Left ventricle myocardium inferior (tissue), 1 donor: ENCODE data around the gene ADAMTS7. TPM values are rescaled to one million over a fixed set of nuclear protein-coding genes. Genes with fewer than 3 reads are reported as not detected.

Experiments
- DNase-seq: peaks from one replicate; pipeline ENCODE4 v3.0.0-alpha.2; 2020
- H3K27ac ChIP-seq: fragments of 200-600 bp; replicated peaks from 2 replicates; pipeline ENCODE4 v1.8.0; 2021
- H3K27me3 ChIP-seq: fragments of 200-600 bp; 2 replicates; pipeline ENCODE4 v1.8.0; 2021; ENCODE audit warnings: low read depth
- H3K36me3 ChIP-seq: fragments of 200-600 bp; 2 replicates; pipeline ENCODE4 v1.8.0; 2021
- H3K4me1 ChIP-seq: fragments of 200-600 bp; 2 replicates; pipeline ENCODE4 v1.8.0; 2021
- H3K4me3 ChIP-seq: fragments of 200-600 bp; 2 replicates; pipeline ENCODE4 v1.8.0; 2021; ENCODE audit warnings: mild to moderate bottlenecking, moderate library complexity
- H3K9me3 ChIP-seq: fragments of 200-600 bp; replicated peaks from 2 replicates; pipeline ENCODE4 v1.8.0; 2021
- intact Hi-C: fragments of 100-400 bp; cut with micrococcal nuclease; formaldehyde crosslinking; loops from one replicate; pipeline ENCODE4 v1.11.0; 2022
- long read RNA-seq: library from polyadenylated mRNA; unstranded; transcript quantifications from one replicate; pipeline ENCODE4 v2.0.0, GENCODE V29; 2021
- total RNA-seq: library from RNA; stranded (reverse); fragmentation: NEBNext Ultra II Directional; extraction: Animal tissue kit (Norgen Biotek cat#: 25700); gene quantifications from one replicate; pipeline ENCODE4 v1.2.1, GENCODE V29; 2021
- TF ChIP-seq, protein P1 (sequence below): fragments of 200-600 bp; IDR thresholded peaks from 2 replicates; pipeline ENCODE4 v1.8.0; 2021; ENCODE audit warnings: antibody characterized with exemption, mild to moderate bottlenecking, borderline replicate concordance
- donor health status: DM: no; HTN: yes; CAD: no; lungs with severe emphysema.

The ADAMTS7 gene
- total RNA-seq = 24.2 TPM
- long read RNA-seq, full-length matches to known transcripts = 6 of 47 reads
- long read RNA-seq, partial matches to known transcripts = 32 of 47 reads
- long read RNA-seq, other reads (novel, unspliced or antisense) = 9 of 47 reads

- Histone ChIP-seq H3K4me3 (peak within 1 kb of the TSS; percentile 96), H3K27ac (peak within 1 kb of the TSS; percentile 93), H3K4me1 (peaks cover 41% of the 10 kb centered on the region), H3K27me3 (no peaks in the 10 kb centered on the region), H3K36me3 (no peaks in the 10 kb centered on the region), H3K9me3 (peaks cover 9% of the 10 kb centered on the region)
- TF ChIP-seq, protein P1, sequence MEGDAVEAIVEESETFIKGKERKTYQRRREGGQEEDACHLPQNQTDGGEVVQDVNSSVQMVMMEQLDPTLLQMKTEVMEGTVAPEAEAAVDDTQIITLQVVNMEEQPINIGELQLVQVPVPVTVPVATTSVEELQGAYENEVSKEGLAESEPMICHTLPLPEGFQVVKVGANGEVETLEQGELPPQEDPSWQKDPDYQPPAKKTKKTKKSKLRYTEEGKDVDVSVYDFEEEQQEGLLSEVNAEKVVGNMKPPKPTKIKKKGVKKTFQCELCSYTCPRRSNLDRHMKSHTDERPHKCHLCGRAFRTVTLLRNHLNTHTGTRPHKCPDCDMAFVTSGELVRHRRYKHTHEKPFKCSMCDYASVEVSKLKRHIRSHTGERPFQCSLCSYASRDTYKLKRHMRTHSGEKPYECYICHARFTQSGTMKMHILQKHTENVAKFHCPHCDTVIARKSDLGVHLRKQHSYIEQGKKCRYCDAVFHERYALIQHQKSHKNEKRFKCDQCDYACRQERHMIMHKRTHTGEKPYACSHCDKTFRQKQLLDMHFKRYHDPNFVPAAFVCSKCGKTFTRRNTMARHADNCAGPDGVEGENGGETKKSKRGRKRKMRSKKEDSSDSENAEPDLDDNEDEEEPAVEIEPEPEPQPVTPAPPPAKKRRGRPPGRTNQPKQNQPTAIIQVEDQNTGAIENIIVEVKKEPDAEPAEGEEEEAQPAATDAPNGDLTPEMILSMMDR = peak; percentile 74
- intact Hi-C loops = no loop called here
- peak; percentile 82 for DNase-seq
Observed at GRCh38 chr15:78811124-78811824, at the start of gene ADAMTS7. ADAMTS7 (minus strand) TSS chr15:78811464; CDS start chr15:78811220, 244 bp downstream.

DNA sequence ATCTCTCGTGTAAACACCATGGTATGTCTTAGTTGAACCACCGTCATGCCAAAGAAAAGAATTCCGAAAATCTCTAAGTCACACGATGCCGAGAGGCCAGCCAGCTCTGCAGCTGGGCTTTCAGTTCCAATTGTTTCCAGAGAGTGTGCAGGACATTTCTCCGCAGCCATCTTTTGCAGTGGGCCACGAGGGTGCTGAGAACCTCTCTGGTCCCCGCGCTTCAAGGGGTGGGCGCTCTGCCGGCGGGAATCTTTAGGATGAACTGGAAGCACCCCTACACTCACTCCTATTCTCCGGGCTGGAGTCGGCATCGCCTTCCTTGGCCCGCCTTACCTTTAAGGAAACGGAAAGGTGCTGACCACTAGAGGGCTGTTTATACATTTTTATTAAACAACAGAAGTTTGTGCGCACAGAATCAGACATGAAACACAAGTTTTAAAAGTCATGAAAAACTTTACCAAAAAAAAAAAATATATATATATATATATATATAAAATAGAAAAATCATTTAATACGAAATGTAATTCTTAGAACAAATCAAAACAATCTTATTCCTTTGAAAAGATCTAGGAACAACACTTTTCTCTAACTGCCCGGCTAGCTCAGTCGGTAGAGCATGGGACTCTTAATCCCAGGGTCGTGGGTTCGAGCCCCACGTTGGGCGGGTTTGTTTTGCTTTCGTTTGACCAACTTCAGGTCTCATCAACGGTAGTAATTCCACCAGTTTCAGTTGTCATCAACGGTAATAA, 48.9 kb upstream of the ADAMTS7 start:
- H3K4me3 ChIP-seq = peak overlapping the region; percentile 64
- intact Hi-C loops = no loop called here
- DNase-seq = peak; percentile 72
- H3K9me3 ChIP-seq = no peaks in the 10 kb centered on the region
- TF ChIP-seq, protein P1 = peak; percentile 66
- no peaks in the 10 kb centered on the region for H3K27me3 ChIP-seq
- H3K4me1 ChIP-seq = peaks cover 4% of the 10 kb centered on the region
- H3K27ac ChIP-seq = peak overlapping the region; percentile 66
- H3K36me3 ChIP-seq = no peaks in the 10 kb centered on the region

DNA sequence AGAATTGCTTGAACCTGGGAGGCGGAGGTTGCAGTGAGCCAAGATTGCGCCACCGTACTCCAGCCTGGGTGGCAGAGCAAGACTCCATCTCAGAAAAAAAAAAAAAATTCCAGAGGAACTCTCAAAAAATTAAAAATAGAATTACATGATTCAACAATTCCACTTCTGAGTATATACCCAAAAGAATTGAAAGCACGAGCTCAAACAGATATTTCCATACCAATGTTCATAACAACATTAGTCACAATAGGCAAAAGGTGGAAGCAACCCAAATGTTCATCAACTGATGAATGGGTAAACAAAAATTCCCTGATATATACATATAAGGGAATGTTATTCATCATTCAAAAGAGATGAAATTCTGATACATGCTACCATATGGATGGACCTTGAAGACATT, 44.5 kb upstream of the ADAMTS7 start:
- intact Hi-C loops = no loop called here
- no peak overlapping the region for H3K27ac ChIP-seq
- H3K4me1 ChIP-seq = peaks cover 4% of the 10 kb centered on the region
- no peak overlapping the region for H3K4me3 ChIP-seq
- H3K27me3 ChIP-seq = no peaks in the 10 kb centered on the region
- TF ChIP-seq, protein P1 = no peak
- H3K36me3 ChIP-seq = no peaks in the 10 kb centered on the region
- no peaks in the 10 kb centered on the region for H3K9me3 ChIP-seq
- no peak for DNase-seq

DNA sequence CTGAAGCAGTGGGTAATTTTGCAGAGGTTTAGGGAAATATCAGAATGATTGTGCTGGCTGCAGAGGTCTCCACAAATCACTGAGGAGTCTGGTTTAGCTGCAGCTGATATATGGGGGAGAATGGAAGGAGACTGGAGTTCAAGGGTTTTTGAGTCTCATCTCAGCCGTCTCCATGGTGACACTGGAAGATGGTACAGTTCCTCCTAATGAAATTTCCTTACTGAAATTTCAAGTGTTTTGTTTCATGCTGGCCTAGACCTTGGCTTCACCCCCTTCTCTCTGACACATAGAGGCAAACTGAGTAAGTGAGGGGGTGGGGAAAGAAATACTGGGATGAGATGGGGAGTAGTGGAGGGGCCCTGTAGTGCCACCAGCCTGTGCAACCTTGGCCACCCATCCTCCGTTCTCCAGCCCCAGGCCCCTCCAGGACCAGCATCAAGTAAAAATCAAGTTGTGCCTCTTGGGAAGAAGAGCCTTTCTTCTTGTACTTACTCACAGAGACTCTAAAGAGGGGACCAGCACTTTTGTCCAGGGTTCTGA, 43.6 kb upstream of the ADAMTS7 start:
- H3K4me3 ChIP-seq = no peak overlapping the region
- no peaks in the 10 kb centered on the region for H3K9me3 ChIP-seq
- H3K27me3 ChIP-seq = no peaks in the 10 kb centered on the region
- TF ChIP-seq, protein P1 = no peak
- intact Hi-C loops = no loop called here
- H3K36me3 ChIP-seq = no peaks in the 10 kb centered on the region
- H3K27ac ChIP-seq = no peak overlapping the region
- H3K4me1 ChIP-seq = peaks cover 2% of the 10 kb centered on the region
- DNase-seq = no peak

GRCh38 chr15:78853500-78853899, 42.2 kb upstream of the ADAMTS7 start:
- H3K36me3 ChIP-seq = no peaks in the 10 kb centered on the region
- no peaks in the 10 kb centered on the region for H3K27me3 ChIP-seq
- H3K27ac ChIP-seq = no peak overlapping the region
- TF ChIP-seq, protein P1 = no peak
- intact Hi-C loops = no loop called here
- H3K9me3 ChIP-seq = no peaks in the 10 kb centered on the region
- DNase-seq = no peak
- H3K4me3 ChIP-seq = no peak overlapping the region
- H3K4me1 ChIP-seq = no peaks in the 10 kb centered on the region
